GM21737 (cell line): ENCODE data around the gene PITPNC1.
A peak's percentile ranks its signal among the peaks of the same experiment; 100 is the strongest.

Experiments
- ATAC-seq: cut with Tn5 transposase; IDR thresholded peaks from one replicate; pipeline ENCODE4 v1.9.1; 2021; ENCODE audit warnings: mild to moderate bottlenecking, moderate library complexity; ENCODE audit not compliant: unreplicated experiment

The PITPNC1 gene

GRCh38 chr17:67532326-67532871, 155.3 kb downstream of the PITPNC1 start:
- no peak for ATAC-seq

GRCh38 chr17:67534941-67535340, 157.9 kb downstream of the PITPNC1 start:
- ATAC-seq = no peak

GRCh38 chr17:67542219-67543114, 165.4 kb downstream of the PITPNC1 start:
- no peak for ATAC-seq

- no peak for ATAC-seq
Observed at GRCh38 chr17:67544364-67544955, 167.4 kb downstream of the PITPNC1 start.

- ATAC-seq = peak; percentile 88
Observed at GRCh38 chr17:67546578-67547527, 169.8 kb downstream of the PITPNC1 start.

GRCh38 chr17:67548693-67549092, 171.6 kb downstream of the PITPNC1 start:
- ATAC-seq = no peak

- ATAC-seq = no peak
Observed at GRCh38 chr17:67549820-67550219, 172.7 kb downstream of the PITPNC1 start.

- no peak for ATAC-seq
Observed at GRCh38 chr17:67554634-67555033, 177.6 kb downstream of the PITPNC1 start.

- no peak for ATAC-seq
Observed at GRCh38 chr17:67555855-67556254, 178.8 kb downstream of the PITPNC1 start.

- no peak for ATAC-seq
Observed at GRCh38 chr17:67557052-67557845, 180.2 kb downstream of the PITPNC1 start.

GRCh38 chr17:67557921-67558320, 180.8 kb downstream of the PITPNC1 start:
- ATAC-seq = no peak

- ATAC-seq = no peak
Observed at GRCh38 chr17:67558740-67559380, 181.8 kb downstream of the PITPNC1 start.

- no peak for ATAC-seq
Observed at GRCh38 chr17:67559381-67559966, 182.4 kb downstream of the PITPNC1 start.

- ATAC-seq = no peak
Observed at GRCh38 chr17:67562005-67562404, 184.9 kb downstream of the PITPNC1 start.

GRCh38 chr17:67563692-67564228, 186.7 kb downstream of the PITPNC1 start:
- no peak for ATAC-seq

GRCh38 chr17:67565068-67565467, 188.0 kb downstream of the PITPNC1 start:
- ATAC-seq = no peak

- ATAC-seq = no peak
Observed at GRCh38 chr17:67566656-67567055, 189.6 kb downstream of the PITPNC1 start.

- no peak for ATAC-seq
Observed at GRCh38 chr17:67569015-67569451, 192.0 kb downstream of the PITPNC1 start.

- ATAC-seq = no peak
Observed at GRCh38 chr17:67569873-67570272, 192.8 kb downstream of the PITPNC1 start.
